SIG-M5 treated with dmso at 0.1 percent for 504 hours (cell line): ENCODE data around the gene CFAP206.
"Not testable (repeated sequence)": the region's sequence is repeated elsewhere in the genome, so short reads cannot be mapped to it uniquely, and the experiment has no call there.

Source experiments
- DNase-seq: peaks from one replicate; lab custom pipeline; 2025; ENCODE audit not compliant: unreplicated experiment; lab: John Stamatoyannopoulos, UW

Gene CFAP206

GRCh38 chr6:87421576-87421975, 13.8 kb downstream of the CFAP206 start:
- DNase-seq: peak; percentile 49

GRCh38 chr6:87426789-87427188, 19.0 kb downstream of the CFAP206 start:
- no peak for DNase-seq

- DNase-seq: no peak
Measured at GRCh38 chr6:87430499-87430898, 22.7 kb downstream of the CFAP206 start.

GRCh38 chr6:87431263-87431662, 23.5 kb downstream of the CFAP206 start:
- DNase-seq: no peak

- peak; percentile 73 for DNase-seq
Measured at GRCh38 chr6:87436435-87436834, 28.7 kb downstream of the CFAP206 start.

GRCh38 chr6:87441711-87442110, 33.9 kb downstream of the CFAP206 start:
- DNase-seq: no peak

- no peak for DNase-seq
Measured at GRCh38 chr6:87444362-87444761, 36.6 kb downstream of the CFAP206 start.

GRCh38 chr6:87465051-87465450, 57.3 kb downstream of the CFAP206 start:
- DNase-seq: no peak

- peak; percentile 76 for DNase-seq
Measured at GRCh38 chr6:87472525-87473418, 65.0 kb downstream of the CFAP206 start, which contains the start of gene SLC35A1. Gene SLC35A1, plus strand, starts transcription at chr6:87472974. Its CDS starts 30 bp downstream, at chr6:87473004.

GRCh38 chr6:87473419-87473903, 65.7 kb downstream of the CFAP206 start:
- peak; percentile 59 for DNase-seq

- DNase-seq: peak; percentile 56
Measured at GRCh38 chr6:87481931-87482330, 74.2 kb downstream of the CFAP206 start.

GRCh38 chr6:87482366-87482765, 74.6 kb downstream of the CFAP206 start:
- peak; percentile 87 for DNase-seq

GRCh38 chr6:87483929-87484328, 76.2 kb downstream of the CFAP206 start:
- DNase-seq: peak; percentile 63

- no peak for DNase-seq
Measured at GRCh38 chr6:87484491-87484890, 76.7 kb downstream of the CFAP206 start.

- no peak for DNase-seq
Measured at GRCh38 chr6:87487555-87487954, 79.8 kb downstream of the CFAP206 start.

GRCh38 chr6:87489326-87489725, 81.6 kb downstream of the CFAP206 start:
- DNase-seq: not testable (repeated sequence)

- DNase-seq: no peak
Measured at GRCh38 chr6:87494761-87495422, 87.1 kb downstream of the CFAP206 start.

GRCh38 chr6:87498048-87498447, 90.3 kb downstream of the CFAP206 start:
- no peak for DNase-seq

- no peak for DNase-seq
Measured at GRCh38 chr6:87501809-87502572, 94.2 kb downstream of the CFAP206 start.

GRCh38 chr6:87504441-87504840, 96.7 kb downstream of the CFAP206 start:
- DNase-seq: no peak
